Measurements from ENCODE around the gene MYOG.

GRCh38 chr1:203124546-203125317 lies 38.9 kb upstream of the MYOG start:
- TF ChIP-seq CTCF (IDR thresholded peaks at IDR 0.05; ENCODE audit: low read length) (no peak), EZH2 (IDR thresholded peaks at IDR 0.05; ENCODE audit: borderline replicate concordance, low read length) (no peak)
